ENCODE data around the gene SPAG16.

The SPAG16 gene

DNA sequence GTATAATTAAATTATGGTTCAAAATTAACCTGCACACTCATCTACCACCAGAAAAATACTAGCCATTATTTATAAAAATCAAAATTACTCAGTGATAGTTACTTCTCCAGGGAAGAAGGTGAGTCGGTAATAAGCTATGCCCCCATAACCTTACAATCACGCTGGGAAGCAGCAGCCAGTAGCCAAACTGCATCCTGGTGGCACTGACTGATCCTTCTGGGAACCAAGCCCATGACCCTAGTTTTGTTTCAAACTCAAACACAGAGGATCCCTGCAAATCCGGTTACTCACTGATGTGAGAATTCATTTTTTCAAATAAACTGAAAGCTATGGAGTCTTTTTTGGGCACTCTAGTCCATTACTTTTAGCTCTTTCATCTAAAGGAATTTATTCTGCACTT lies 1038.4 kb downstream of the SPAG16 start:
- TF ChIP-seq, protein P1, sequence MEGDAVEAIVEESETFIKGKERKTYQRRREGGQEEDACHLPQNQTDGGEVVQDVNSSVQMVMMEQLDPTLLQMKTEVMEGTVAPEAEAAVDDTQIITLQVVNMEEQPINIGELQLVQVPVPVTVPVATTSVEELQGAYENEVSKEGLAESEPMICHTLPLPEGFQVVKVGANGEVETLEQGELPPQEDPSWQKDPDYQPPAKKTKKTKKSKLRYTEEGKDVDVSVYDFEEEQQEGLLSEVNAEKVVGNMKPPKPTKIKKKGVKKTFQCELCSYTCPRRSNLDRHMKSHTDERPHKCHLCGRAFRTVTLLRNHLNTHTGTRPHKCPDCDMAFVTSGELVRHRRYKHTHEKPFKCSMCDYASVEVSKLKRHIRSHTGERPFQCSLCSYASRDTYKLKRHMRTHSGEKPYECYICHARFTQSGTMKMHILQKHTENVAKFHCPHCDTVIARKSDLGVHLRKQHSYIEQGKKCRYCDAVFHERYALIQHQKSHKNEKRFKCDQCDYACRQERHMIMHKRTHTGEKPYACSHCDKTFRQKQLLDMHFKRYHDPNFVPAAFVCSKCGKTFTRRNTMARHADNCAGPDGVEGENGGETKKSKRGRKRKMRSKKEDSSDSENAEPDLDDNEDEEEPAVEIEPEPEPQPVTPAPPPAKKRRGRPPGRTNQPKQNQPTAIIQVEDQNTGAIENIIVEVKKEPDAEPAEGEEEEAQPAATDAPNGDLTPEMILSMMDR (conservative IDR thresholded peaks at IDR 0.05): no peak
- H3K27ac ChIP-seq: no peak overlapping the region

DNA sequence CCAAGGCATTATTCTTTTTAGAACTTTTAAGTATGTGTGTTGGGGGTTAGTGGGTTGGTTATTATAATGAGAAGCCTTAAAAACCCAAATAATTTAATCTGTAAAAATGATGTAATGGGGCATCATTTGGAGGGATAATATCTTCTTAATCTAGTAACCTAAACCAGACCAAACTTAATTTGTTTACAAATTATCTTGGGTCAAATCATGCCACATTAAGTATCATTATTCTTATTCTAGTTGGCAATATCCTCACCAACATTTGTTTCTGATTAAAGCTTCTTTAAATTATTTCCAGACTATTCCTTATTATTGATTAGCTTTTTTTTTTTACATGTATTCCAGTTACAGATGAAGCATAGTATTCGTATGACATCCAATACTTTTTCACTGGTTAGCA lies 1041.1 kb downstream of the SPAG16 start:
- no peak overlapping the region for H3K27ac ChIP-seq
- TF ChIP-seq, protein P1 (conservative IDR thresholded peaks at IDR 0.05): no peak

DNA sequence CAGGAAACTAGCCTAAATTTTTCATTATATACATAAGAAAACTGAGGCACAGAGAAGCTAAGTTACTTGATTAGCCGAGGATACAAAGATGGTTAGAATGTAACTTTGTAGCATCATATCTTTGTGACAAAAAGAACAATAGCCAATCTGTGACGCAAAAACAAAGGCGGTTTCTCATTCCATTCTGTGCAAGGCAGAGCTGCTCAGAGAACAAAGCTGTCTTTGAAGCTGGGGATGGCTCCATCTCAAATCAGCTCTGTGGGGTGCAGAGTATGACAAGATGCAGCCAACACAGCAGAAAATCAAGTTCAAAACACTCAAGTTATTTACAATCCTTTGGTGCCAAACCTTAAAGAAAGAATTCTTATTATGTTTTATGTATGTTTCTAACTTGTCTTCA lies 1044.7 kb downstream of the SPAG16 start:
- H3K27ac ChIP-seq: no peak overlapping the region
- TF ChIP-seq, protein P1 (conservative IDR thresholded peaks at IDR 0.05): no peak

DNA sequence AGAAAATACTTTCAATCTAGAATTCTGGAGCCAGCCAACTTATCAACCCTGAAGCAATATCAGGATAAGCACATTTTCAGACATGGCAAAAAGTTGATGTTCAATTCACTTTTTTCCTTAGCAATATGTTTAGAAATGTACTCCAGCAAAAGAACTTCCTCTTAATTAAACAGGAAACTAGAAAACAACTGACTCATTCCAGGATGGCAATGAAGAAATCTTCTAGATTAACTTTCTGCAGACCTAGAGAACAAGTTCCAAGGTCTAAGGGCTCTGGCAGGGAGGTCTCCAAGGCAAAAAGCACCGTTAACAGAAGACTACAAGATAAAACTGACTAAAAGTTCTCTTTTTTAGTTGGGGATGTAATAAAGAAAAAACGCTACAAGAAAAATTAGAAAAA lies 1057.4 kb downstream of the SPAG16 start:
- H3K27ac ChIP-seq: no peak overlapping the region
- TF ChIP-seq, protein P1 (conservative IDR thresholded peaks at IDR 0.05): no peak

DNA sequence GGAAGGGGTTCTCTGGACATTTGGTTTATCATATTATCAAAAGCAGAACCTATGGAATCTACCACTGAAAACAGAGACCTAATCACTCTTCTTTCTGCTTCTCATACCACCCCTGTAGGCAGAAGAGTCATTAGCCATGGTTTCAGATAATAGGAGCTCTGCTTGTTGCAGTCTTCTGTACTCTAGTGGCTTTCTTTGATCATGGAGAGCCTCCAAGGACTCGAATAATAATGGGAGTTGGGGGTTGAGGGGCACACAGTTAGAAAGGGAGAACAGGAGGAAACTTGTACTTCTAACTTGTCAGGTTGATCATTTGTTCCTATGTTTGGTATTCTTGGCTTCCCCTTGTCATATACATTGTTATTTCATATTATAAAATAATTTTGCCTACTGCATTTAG lies 1074.2 kb downstream of the SPAG16 start:
- TF ChIP-seq, protein P1 (conservative IDR thresholded peaks at IDR 0.05): no peak
- H3K27ac ChIP-seq: no peak overlapping the region

DNA sequence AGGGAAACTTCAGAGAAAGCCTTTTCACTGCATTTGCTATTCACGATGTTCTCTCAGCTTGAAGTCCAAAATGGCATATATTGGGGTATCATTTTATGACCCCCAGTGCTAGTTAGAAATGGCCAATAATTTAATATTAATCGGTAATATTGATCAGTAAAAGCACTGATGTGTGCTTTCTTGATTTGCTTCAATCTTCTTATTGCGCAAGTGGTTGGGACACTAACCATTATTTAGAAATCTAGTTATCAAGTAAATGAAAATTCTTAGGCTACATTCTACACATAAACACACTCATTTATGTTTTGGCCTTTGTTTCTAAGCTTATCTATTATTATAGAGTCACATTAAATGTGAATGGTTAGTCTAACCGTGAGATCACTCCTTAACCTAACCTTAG lies 1076.9 kb downstream of the SPAG16 start:
- TF ChIP-seq, protein P1 (conservative IDR thresholded peaks at IDR 0.05): no peak
- no peak overlapping the region for H3K27ac ChIP-seq

DNA sequence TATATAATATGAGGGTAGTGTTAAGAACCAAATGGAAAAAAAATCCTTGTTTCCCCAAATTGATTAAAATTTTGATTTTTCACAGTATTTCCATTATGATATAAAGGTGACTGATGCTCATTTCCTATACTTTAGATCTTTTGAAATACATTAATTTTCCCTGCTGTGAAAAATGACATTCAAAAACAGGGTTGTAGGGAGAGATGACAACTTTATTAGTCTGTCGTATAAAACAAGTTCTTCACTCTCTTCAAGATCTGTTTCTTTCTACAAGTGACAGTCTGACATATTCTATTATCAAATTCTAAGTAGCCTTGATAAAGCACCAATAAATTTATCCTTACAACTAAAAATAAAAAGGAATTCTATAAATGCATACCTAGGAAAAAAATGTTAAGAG lies 1081.3 kb downstream of the SPAG16 start:
- TF ChIP-seq, protein P1 (conservative IDR thresholded peaks at IDR 0.05): no peak
- no peak overlapping the region for H3K27ac ChIP-seq

DNA sequence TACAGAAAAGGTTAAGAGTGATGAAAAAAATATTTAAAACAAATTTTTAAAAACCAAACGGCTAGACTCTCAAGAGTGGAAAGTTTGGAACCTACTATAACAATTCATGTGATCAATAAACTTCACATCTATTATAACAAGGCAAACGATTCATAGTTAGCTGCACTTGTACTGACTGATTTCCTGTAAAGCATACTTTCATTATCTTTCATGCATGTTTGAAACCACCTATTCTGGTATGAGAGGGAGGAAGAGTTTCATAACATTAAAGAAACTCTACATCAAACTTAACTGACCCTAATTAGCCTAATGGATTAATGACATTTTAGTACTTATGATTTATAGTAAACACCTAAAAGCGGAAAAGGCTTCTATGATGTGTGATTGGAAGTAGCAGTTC lies 1082.9 kb downstream of the SPAG16 start:
- TF ChIP-seq, protein P1 (conservative IDR thresholded peaks at IDR 0.05): no peak
- no peak overlapping the region for H3K27ac ChIP-seq
